ENCODE data around the gene PDK4.

The PDK4 gene

GRCh38 chr7:95596198-95597063, at the start of gene PDK4:
TSS of gene PDK4 (minus strand) at chr7:95596516. CDS start at chr7:95596293, 223 bp downstream.
- H3K4me3 ChIP-seq (ENCODE audit: low read length) = peak within 1 kb of the TSS; percentile 94

GRCh38 chr7:95642173-95642572, 45.9 kb upstream of the PDK4 start:
- Histone ChIP-seq H3K36me3 (ENCODE audit: insufficient read depth, low read depth, low read length) (no peaks in the 10 kb centered on the region), H3K27ac (ENCODE audit: low read length) (no peak overlapping the region), H3K4me1 (ENCODE audit: insufficient read depth, low read length) (no peaks in the 10 kb centered on the region), H3K4me3 (ENCODE audit: low read length) (no peak overlapping the region), H3K27me3 (ENCODE audit: insufficient read depth, low read length) (no peaks in the 10 kb centered on the region), H3K9ac (ENCODE audit: low read depth, low read length) (no peak overlapping the region), H3K9me3 (ENCODE audit: insufficient read depth, low read depth, low read length) (no peaks in the 10 kb centered on the region)

More at GRCh38 chr7:95596198-95597063, at the start of gene PDK4:
- Histone ChIP-seq H3K9ac (ENCODE audit: low read depth, low read length) (no peak within 1 kb of the TSS; the same call in 1 of the 2 replicates), H3K9me3 (ENCODE audit: insufficient read depth, low read depth, low read length) (no peaks in the 10 kb centered on the region), H3K4me1 (ENCODE audit: insufficient read depth, low read length) (no peaks in the 10 kb centered on the region; the same call in none of the 2 replicates), H3K27ac (ENCODE audit: low read length) (no peak within 1 kb of the TSS), H3K36me3 (ENCODE audit: insufficient read depth, low read depth, low read length) (no peaks in the 10 kb centered on the region), H3K27me3 (ENCODE audit: insufficient read depth, low read length) (peaks cover 55% of the 10 kb centered on the region)

GRCh38 chr7:95636140-95636940, 40.0 kb upstream of the PDK4 start:
- no peaks in the 10 kb centered on the region for H3K36me3 ChIP-seq (ENCODE audit: insufficient read depth, low read depth, low read length)
- H3K4me1 ChIP-seq (ENCODE audit: insufficient read depth, low read length) = peaks cover 8% of the 10 kb centered on the region
- H3K4me3 ChIP-seq (ENCODE audit: low read length) = no peak overlapping the region
- H3K9me3 ChIP-seq (ENCODE audit: insufficient read depth, low read depth, low read length) = no peaks in the 10 kb centered on the region
- H3K9ac ChIP-seq (ENCODE audit: low read depth, low read length) = no peak overlapping the region
- H3K27ac ChIP-seq (ENCODE audit: low read length) = no peak overlapping the region
- no peaks in the 10 kb centered on the region for H3K27me3 ChIP-seq (ENCODE audit: insufficient read depth, low read length)

GRCh38 chr7:95632609-95633008, 36.3 kb upstream of the PDK4 start:
- Histone ChIP-seq H3K27me3 (ENCODE audit: insufficient read depth, low read length) (no peaks in the 10 kb centered on the region), H3K9me3 (ENCODE audit: insufficient read depth, low read depth, low read length) (no peaks in the 10 kb centered on the region), H3K36me3 (ENCODE audit: insufficient read depth, low read depth, low read length) (no peaks in the 10 kb centered on the region), H3K4me1 (ENCODE audit: insufficient read depth, low read length) (peaks cover 18% of the 10 kb centered on the region), H3K27ac (ENCODE audit: low read length) (no peak overlapping the region), H3K9ac (ENCODE audit: low read depth, low read length) (no peak overlapping the region), H3K4me3 (ENCODE audit: low read length) (no peak overlapping the region)

GRCh38 chr7:95631527-95631926, 35.2 kb upstream of the PDK4 start:
- Histone ChIP-seq H3K27me3 (ENCODE audit: insufficient read depth, low read length) (no peaks in the 10 kb centered on the region), H3K36me3 (ENCODE audit: insufficient read depth, low read depth, low read length) (no peaks in the 10 kb centered on the region), H3K9ac (ENCODE audit: low read depth, low read length) (no peak overlapping the region), H3K9me3 (ENCODE audit: insufficient read depth, low read depth, low read length) (no peaks in the 10 kb centered on the region), H3K4me1 (ENCODE audit: insufficient read depth, low read length) (peaks cover 16% of the 10 kb centered on the region), H3K4me3 (ENCODE audit: low read length) (no peak overlapping the region), H3K27ac (ENCODE audit: low read length) (no peak overlapping the region)

GRCh38 chr7:95630702-95631458, 34.6 kb upstream of the PDK4 start:
- Histone ChIP-seq H3K9me3 (ENCODE audit: insufficient read depth, low read depth, low read length) (no peaks in the 10 kb centered on the region), H3K27me3 (ENCODE audit: insufficient read depth, low read length) (no peaks in the 10 kb centered on the region), H3K27ac (ENCODE audit: low read length) (no peak overlapping the region), H3K4me1 (ENCODE audit: insufficient read depth, low read length) (peaks cover 10% of the 10 kb centered on the region; the same call in 1 of the 2 replicates), H3K36me3 (ENCODE audit: insufficient read depth, low read depth, low read length) (no peaks in the 10 kb centered on the region), H3K9ac (ENCODE audit: low read depth, low read length) (no peak overlapping the region), H3K4me3 (ENCODE audit: low read length) (no peak overlapping the region)

- peaks cover 10% of the 10 kb centered on the region; the same call in 1 of the 2 replicates for H3K4me1 ChIP-seq (ENCODE audit: insufficient read depth, low read length)
- H3K27ac ChIP-seq (ENCODE audit: low read length) = no peak overlapping the region
- H3K4me3 ChIP-seq (ENCODE audit: low read length) = no peak overlapping the region
- no peaks in the 10 kb centered on the region for H3K27me3 ChIP-seq (ENCODE audit: insufficient read depth, low read length)
- no peak overlapping the region for H3K9ac ChIP-seq (ENCODE audit: low read depth, low read length)
- no peaks in the 10 kb centered on the region for H3K9me3 ChIP-seq (ENCODE audit: insufficient read depth, low read depth, low read length)
- no peaks in the 10 kb centered on the region for H3K36me3 ChIP-seq (ENCODE audit: insufficient read depth, low read depth, low read length)
Measured at GRCh38 chr7:95628831-95629439, 32.6 kb upstream of the PDK4 start.

- Histone ChIP-seq H3K4me3 (ENCODE audit: low read length) (no peak overlapping the region), H3K4me1 (ENCODE audit: insufficient read depth, low read length) (no peaks in the 10 kb centered on the region), H3K27ac (ENCODE audit: low read length) (no peak overlapping the region), H3K9me3 (ENCODE audit: insufficient read depth, low read depth, low read length) (no peaks in the 10 kb centered on the region), H3K9ac (ENCODE audit: low read depth, low read length) (no peak overlapping the region), H3K27me3 (ENCODE audit: insufficient read depth, low read length) (no peaks in the 10 kb centered on the region), H3K36me3 (ENCODE audit: insufficient read depth, low read depth, low read length) (no peaks in the 10 kb centered on the region)
Measured at GRCh38 chr7:95623788-95624187, 27.5 kb upstream of the PDK4 start.

GRCh38 chr7:95622859-95623258, 26.5 kb upstream of the PDK4 start:
- Histone ChIP-seq H3K27me3 (ENCODE audit: insufficient read depth, low read length) (no peaks in the 10 kb centered on the region), H3K9me3 (ENCODE audit: insufficient read depth, low read depth, low read length) (no peaks in the 10 kb centered on the region), H3K36me3 (ENCODE audit: insufficient read depth, low read depth, low read length) (no peaks in the 10 kb centered on the region), H3K27ac (ENCODE audit: low read length) (no peak overlapping the region), H3K9ac (ENCODE audit: low read depth, low read length) (no peak overlapping the region), H3K4me3 (ENCODE audit: low read length) (no peak overlapping the region), H3K4me1 (ENCODE audit: insufficient read depth, low read length) (no peaks in the 10 kb centered on the region)

- Histone ChIP-seq H3K27me3 (ENCODE audit: insufficient read depth, low read length) (no peaks in the 10 kb centered on the region), H3K36me3 (ENCODE audit: insufficient read depth, low read depth, low read length) (no peaks in the 10 kb centered on the region), H3K27ac (ENCODE audit: low read length) (no peak overlapping the region), H3K9me3 (ENCODE audit: insufficient read depth, low read depth, low read length) (no peaks in the 10 kb centered on the region), H3K4me1 (ENCODE audit: insufficient read depth, low read length) (no peaks in the 10 kb centered on the region), H3K4me3 (ENCODE audit: low read length) (no peak overlapping the region), H3K9ac (ENCODE audit: low read depth, low read length) (no peak overlapping the region)
Measured at GRCh38 chr7:95622001-95622549, 25.8 kb upstream of the PDK4 start.

GRCh38 chr7:95621404-95621803, 25.1 kb upstream of the PDK4 start:
- Histone ChIP-seq H3K9me3 (ENCODE audit: insufficient read depth, low read depth, low read length) (no peaks in the 10 kb centered on the region), H3K36me3 (ENCODE audit: insufficient read depth, low read depth, low read length) (no peaks in the 10 kb centered on the region), H3K4me1 (ENCODE audit: insufficient read depth, low read length) (no peaks in the 10 kb centered on the region), H3K27ac (ENCODE audit: low read length) (no peak overlapping the region), H3K4me3 (ENCODE audit: low read length) (no peak overlapping the region), H3K27me3 (ENCODE audit: insufficient read depth, low read length) (no peaks in the 10 kb centered on the region), H3K9ac (ENCODE audit: low read depth, low read length) (no peak overlapping the region)

Measured in iPS-20b (cell line).